GM12878 (cell line): ENCODE results near the gene SMIM22. TPM values are rescaled to one million over a fixed set of nuclear protein-coding genes. Genes with fewer than 3 reads are reported as not detected.

Experiments used
- ATAC-seq: fragments of 200-7000 bp; cut with Tn5 transposase; 3 replicates; pipeline ENCODE4 v1.9.1; 2020; ENCODE audit warnings: mild to moderate bottlenecking, moderate library complexity
- BruUV-seq: library from RNA; stranded (reverse); fragments of 400-500 nt; replicated peaks from 2 replicates; lab custom pipeline; 2021; lab: Mats Ljungman, UMichigan
- CTCF ChIA-PET: fragments of 300-600 bp; sonication (Branson Sonifier 250); formaldehyde crosslinking; extraction: SDS; loops from one replicate; lab custom pipeline; 2021; ENCODE audit warnings: inconsistent platforms; lab: Yijun Ruan, JAX
- POLR2A ChIA-PET: fragments of 350-600 bp; formaldehyde crosslinking; extraction: SDS; loops from one replicate; lab custom pipeline; 2021; ENCODE audit warnings: inconsistent platforms; lab: Charles Lee
- RAD21 ChIA-PET: fragments of 300-600 bp; sonication (Branson Sonifier 250); formaldehyde crosslinking; loops from one replicate; lab custom pipeline; 2023; ENCODE audit warnings: antibody characterized with exemption; ENCODE audit not compliant: unreplicated experiment; lab: Charles Lee
- SMC1A ChIA-PET: fragments of 300-600 bp; sonication (Branson Sonifier 250); formaldehyde crosslinking; loops from one replicate; lab custom pipeline; 2023; ENCODE audit not compliant: unreplicated experiment, uncharacterized antibody; lab: Charles Lee
- DNase-seq: peaks from one replicate; pipeline ENCODE4 v3.0.0-alpha.2; 2011; ENCODE audit warnings: low read depth, low spot score
- FAIRE-seq: peaks from 3 replicates; lab custom pipeline; 2011; peaks lifted over from hg19 to GRCh38; lab: Jason Lieb, UNC
- H2AFZ ChIP-seq: 2 replicates; pipeline ENCODE4 v1.6.0; 2011; ENCODE audit warnings: low read depth, low read length, control low read depth; ENCODE audit not compliant: control insufficient read depth
- H3K27ac ChIP-seq: 2 replicates; pipeline ENCODE4 v1.5.1; 2011; ENCODE audit warnings: control low read depth; ENCODE audit not compliant: control insufficient read depth, insufficient read depth
- H3K27me3 ChIP-seq, 2 experiments: replicated peaks in 1 of 2; 2 replicates each; pipeline versions ENCODE4 v1.6.0 to v1.6.1; 2011; ENCODE audit warnings: low read length in 1 of 2; ENCODE audit not compliant: control insufficient read depth in 2 of 2, insufficient read depth in 2 of 2
- H3K36me3 ChIP-seq, 2 experiments: 2 replicates each; pipeline ENCODE4 v1.5.1; 2011; ENCODE audit warnings: low read length in 1 of 2; ENCODE audit not compliant: control insufficient read depth in 2 of 2, insufficient read depth in 2 of 2
- H3K4me1 ChIP-seq: 2 replicates; pipeline ENCODE4 v1.6.1; 2011; ENCODE audit warnings: mild to moderate bottlenecking, low read length, moderate library complexity, mixed read lengths; ENCODE audit not compliant: control insufficient read depth, insufficient read depth
- H3K4me2 ChIP-seq: 2 replicates; pipeline ENCODE4 v1.6.0; 2011; ENCODE audit warnings: control low read depth; ENCODE audit not compliant: control insufficient read depth, insufficient read depth
- H3K4me3 ChIP-seq: fragments of 200-600 bp; sonication (generic); 2 replicates; pipeline ENCODE4 v1.5.1; 2016
- H3K79me2 ChIP-seq: 2 replicates; pipeline ENCODE4 v1.6.0; 2011; ENCODE audit warnings: low read length; ENCODE audit not compliant: control insufficient read depth, insufficient read depth
- H3K9ac ChIP-seq: 2 replicates; pipeline ENCODE4 v1.8.0; 2011; ENCODE audit warnings: low read length, control low read depth, mixed read lengths; ENCODE audit not compliant: control insufficient read depth, insufficient read depth
- H3K9me3 ChIP-seq: replicated peaks from 3 replicates; pipeline ENCODE4 v1.5.1; 2011; ENCODE audit warnings: mild to moderate bottlenecking, low read length; ENCODE audit not compliant: control insufficient read depth, insufficient read depth
- H4K20me1 ChIP-seq: 2 replicates; pipeline ENCODE4 v1.6.0; 2011; ENCODE audit not compliant: control insufficient read depth, insufficient read depth
- CBX5 ChIP-seq: sonication (generic); IDR thresholded peaks from 2 replicates; pipeline ENCODE4 v1.6.1; 2016; ENCODE audit warnings: low read depth, moderate library complexity, mild to moderate bottlenecking, inconsistent platforms
- HDAC2 ChIP-seq: fragments of 200-600 bp; sonication (generic); IDR thresholded peaks from 2 replicates; pipeline ENCODE4 v1.6.1; 2017
- RFX5 ChIP-seq: IDR thresholded peaks from 2 replicates; pipeline ENCODE4 v1.6.1; 2011; ENCODE audit warnings: low read depth, low read length, improper control_type of control experiment
- RUNX3 ChIP-seq: IDR thresholded peaks from 2 replicates; pipeline ENCODE4 v1.6.1; 2012; ENCODE audit warnings: low read length, inconsistent platforms
- SMAD5 ChIP-seq: IDR thresholded peaks from 2 replicates; pipeline ENCODE4 v1.6.1; 2016; ENCODE audit warnings: antibody characterized with exemption, low read depth
- SUPT20H ChIP-seq: IDR thresholded peaks from 2 replicates; pipeline ENCODE4 v1.6.1; 2011; ENCODE audit warnings: low read depth, mild to moderate bottlenecking, low read length, moderate library complexity, borderline replicate concordance; ENCODE audit not compliant: control insufficient read depth
- ZBTB4 ChIP-seq: fragments of 450-650 bp; formaldehyde crosslinking; IDR thresholded peaks from 2 replicates; pipeline ENCODE4 v1.4.0; 2022; ENCODE audit warnings: mild to moderate bottlenecking, moderate library complexity
- WGBS: methylation state at CpG from one replicate; pipeline ENCODE4 v1.1.6; 2016; ENCODE audit warnings: low lambda C conversion rate; ENCODE audit not compliant: insufficient replicate concordance, insufficient coverage; ENCODE audit errors: missing lambda C conversion rate; 5-methylcytosine and 5-hydroxymethylcytosine counted together
- in situ Hi-C: fragments of 300-500 bp; cut with MboI; formaldehyde crosslinking; loops from 9 replicates; pipeline ENCODE4 v1.14.3; 2018; ENCODE audit warnings: mixed read lengths
- intact Hi-C: fragments of 100-400 bp; cut with micrococcal nuclease; formaldehyde crosslinking; loops from one replicate; pipeline ENCODE4 v1.14.2; 2022; ENCODE audit not compliant: unreplicated experiment
- polyA plus RNA-seq, 11 experiments: library from polyadenylated mRNA; depleted of rRNA in 4 of 11; unstranded in 6 of 11; stranded (reverse) in 5 of 11; fragments of >200 nt; fragmentation: Nextera tagmentation in 4 of 11; fragmentation: Illumina TruSeq in 1 of 11; extraction: Ambion mirVana in 4 of 11; extraction: Trizol in 1 of 11; gene quantifications; 1 replicate in 1 of 11; 2 replicates in 10 of 11; pipeline versions ENCODE4 v1.2.1 to v1.2.3, GENCODE V29; 2011 to 2016; ENCODE audit warnings: inconsistent platforms in 2 of 11, missing spikeins in 2 of 11, low read depth in 1 of 11
- total RNA-seq, 4 experiments: library from RNA; depleted of rRNA in 3 of 4; stranded (reverse); fragments of >200 nt in 3 of 4; fragmentation: Illumina TruSeq in 1 of 4; extraction: Trizol in 1 of 4; gene quantifications; 2 replicates each; pipeline versions ENCODE4 v1.2.1 to v1.2.3, GENCODE V29; 2013 to 2021

SMIM22 gene
- total and polyA plus RNA-seq, 10 of the 15 experiments (the other 5 are each of a cell fraction or from before 2014, with no cell fraction given) = 0.83 TPM; not detected in 9

DNA sequence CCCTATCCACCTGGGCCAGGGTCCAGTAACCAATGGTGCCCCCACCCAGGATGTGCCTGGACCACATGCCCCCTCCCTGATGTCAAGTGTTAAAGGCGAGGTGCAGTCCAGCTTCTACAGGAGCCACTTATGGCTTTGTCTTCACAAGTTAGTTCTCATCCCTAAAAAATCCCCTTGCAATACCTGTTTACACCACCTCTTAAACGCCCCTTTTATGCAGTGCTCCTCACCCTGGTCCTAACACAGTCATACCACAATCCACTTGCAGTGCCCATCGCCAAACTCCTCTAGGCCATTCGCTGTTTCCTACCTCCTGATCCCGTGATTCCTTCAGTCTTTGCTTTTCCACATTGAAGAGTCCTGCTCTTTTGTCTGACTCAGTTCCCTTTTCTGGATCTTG lies 44.8 kb downstream of the SMIM22 start:
- intact Hi-C loops = loop anchor here (10.0 kb wide), 1 partner anchor 255 kb away; the partner anchor contains the start of gene EEF2KMT
- WGBS = 88% methylated on average over 5 of the region's 5 CpGs
- no peaks in the 10 kb centered on the region for H3K4me1 ChIP-seq
- no peak overlapping the region for H3K27ac ChIP-seq
- peak; percentile 46; the same call in 2 of the 3 replicates for ATAC-seq
- ChIA-PET POLR2A (no interaction called here), SMC1A (no interaction called here), RAD21 (no interaction called here), CTCF (no interaction called here)
- BruUV-seq = no TSS peak
- no peak for FAIRE-seq
- no peaks in the 10 kb centered on the region for H3K27me3 ChIP-seq
- H3K4me2 ChIP-seq = no peak overlapping the region
- H3K36me3 ChIP-seq = peaks cover 9 to 38% of the 10 kb centered on the region in 2 experiments
- H3K4me3 ChIP-seq = no peak overlapping the region
- no peak overlapping the region for H2AFZ ChIP-seq
- H3K79me2 ChIP-seq = no peaks in the 10 kb centered on the region; the same call in 1 of the 2 replicates
- H3K9ac ChIP-seq = no peak overlapping the region
- no peaks in the 10 kb centered on the region for H3K9me3 ChIP-seq
- H4K20me1 ChIP-seq = no peaks in the 10 kb centered on the region
- no peak for DNase-seq
- in situ Hi-C loops = loop anchor here (10.0 kb wide), 1 partner anchor 245 kb away; no protein-coding TSS in a partner anchor
- TF ChIP-seq ZBTB4 (CRISPR knock-in tag) = no peak
- TF ChIP-seq RUNX3 = no peak
- TF ChIP-seq CBX5 = no peak
- TF ChIP-seq SUPT20H = no peak
- no peak for TF ChIP-seq RFX5
- no peak for TF ChIP-seq SMAD5
- no peak for TF ChIP-seq HDAC2
